ENCODE data around the gene FAR2.

DNA sequence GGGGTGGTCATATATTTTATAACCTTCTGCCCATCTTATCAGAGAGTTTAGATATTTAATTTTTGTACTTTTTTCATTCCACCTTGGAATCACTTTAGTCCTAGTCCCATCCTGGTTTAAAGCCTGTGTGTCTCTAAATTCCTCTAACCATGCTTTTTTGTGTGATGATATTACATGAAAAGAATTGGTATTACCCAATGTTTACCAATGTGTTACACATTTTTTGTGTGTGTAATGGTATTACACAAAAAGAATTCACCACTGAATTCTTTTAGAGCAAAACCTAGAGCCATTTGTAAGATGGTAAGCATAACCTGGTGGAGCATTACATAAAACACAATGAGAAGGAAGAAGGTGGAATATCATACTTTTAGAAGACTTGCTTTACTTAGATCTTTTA lies 77.5 kb downstream of the FAR2 start:
- TF ChIP-seq, protein P1, sequence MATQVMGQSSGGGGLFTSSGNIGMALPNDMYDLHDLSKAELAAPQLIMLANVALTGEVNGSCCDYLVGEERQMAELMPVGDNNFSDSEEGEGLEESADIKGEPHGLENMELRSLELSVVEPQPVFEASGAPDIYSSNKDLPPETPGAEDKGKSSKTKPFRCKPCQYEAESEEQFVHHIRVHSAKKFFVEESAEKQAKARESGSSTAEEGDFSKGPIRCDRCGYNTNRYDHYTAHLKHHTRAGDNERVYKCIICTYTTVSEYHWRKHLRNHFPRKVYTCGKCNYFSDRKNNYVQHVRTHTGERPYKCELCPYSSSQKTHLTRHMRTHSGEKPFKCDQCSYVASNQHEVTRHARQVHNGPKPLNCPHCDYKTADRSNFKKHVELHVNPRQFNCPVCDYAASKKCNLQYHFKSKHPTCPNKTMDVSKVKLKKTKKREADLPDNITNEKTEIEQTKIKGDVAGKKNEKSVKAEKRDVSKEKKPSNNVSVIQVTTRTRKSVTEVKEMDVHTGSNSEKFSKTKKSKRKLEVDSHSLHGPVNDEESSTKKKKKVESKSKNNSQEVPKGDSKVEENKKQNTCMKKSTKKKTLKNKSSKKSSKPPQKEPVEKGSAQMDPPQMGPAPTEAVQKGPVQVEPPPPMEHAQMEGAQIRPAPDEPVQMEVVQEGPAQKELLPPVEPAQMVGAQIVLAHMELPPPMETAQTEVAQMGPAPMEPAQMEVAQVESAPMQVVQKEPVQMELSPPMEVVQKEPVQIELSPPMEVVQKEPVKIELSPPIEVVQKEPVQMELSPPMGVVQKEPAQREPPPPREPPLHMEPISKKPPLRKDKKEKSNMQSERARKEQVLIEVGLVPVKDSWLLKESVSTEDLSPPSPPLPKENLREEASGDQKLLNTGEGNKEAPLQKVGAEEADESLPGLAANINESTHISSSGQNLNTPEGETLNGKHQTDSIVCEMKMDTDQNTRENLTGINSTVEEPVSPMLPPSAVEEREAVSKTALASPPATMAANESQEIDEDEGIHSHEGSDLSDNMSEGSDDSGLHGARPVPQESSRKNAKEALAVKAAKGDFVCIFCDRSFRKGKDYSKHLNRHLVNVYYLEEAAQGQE (IDR thresholded peaks at IDR 0.05; ENCODE audit: low read depth): no peak
- TF ChIP-seq, protein P2, sequence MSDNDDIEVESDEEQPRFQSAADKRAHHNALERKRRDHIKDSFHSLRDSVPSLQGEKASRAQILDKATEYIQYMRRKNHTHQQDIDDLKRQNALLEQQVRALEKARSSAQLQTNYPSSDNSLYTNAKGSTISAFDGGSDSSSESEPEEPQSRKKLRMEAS (IDR thresholded peaks at IDR 0.05): no peak
